GM23338 (cell line): ENCODE results near the gene OR2AG2.

ENCODE experiments used
- EZH2 ChIP-seq: fragments of 200-600 bp; sonication (generic); IDR thresholded peaks from one replicate; pipeline ENCODE4 v1.8.0; 2017; ENCODE audit warnings: antibody characterized with exemption, mild to moderate bottlenecking, low read depth; ENCODE audit not compliant: unreplicated experiment
- EZH2phosphoT487 ChIP-seq: fragments of 200-600 bp; sonication (generic); IDR thresholded peaks from one replicate; pipeline ENCODE4 v1.8.1; 2018; ENCODE audit warnings: antibody characterized with exemption; ENCODE audit not compliant: unreplicated experiment
- JUNB ChIP-seq: IDR thresholded peaks from one replicate; pipeline ENCODE4 v1.6.1; 2016; ENCODE audit warnings: antibody characterized with exemption; ENCODE audit not compliant: unreplicated experiment
- NANOG ChIP-seq: IDR thresholded peaks from 2 replicates; pipeline ENCODE4 v1.6.1; 2016; ENCODE audit warnings: antibody characterized with exemption, borderline replicate concordance
- POLR2AphosphoS5 ChIP-seq: IDR thresholded peaks from 2 replicates; pipeline ENCODE4 v1.6.1; 2016; ENCODE audit warnings: antibody characterized with exemption, low read depth
- STAT1 ChIP-seq: IDR thresholded peaks from one replicate; pipeline ENCODE4 v1.6.1; 2016; ENCODE audit warnings: antibody characterized with exemption; ENCODE audit not compliant: unreplicated experiment
- TF ChIP-seq, protein P1 (sequence below), 2 experiments: fragments of 200-600 bp in 1 of 2; sonication (generic) in 1 of 2; conservative IDR thresholded peaks; 2 replicates each; pipeline versions ENCODE4 v1.5.1 to v1.6.1; 2016 to 2017; ENCODE audit warnings: antibody characterized with exemption in 2 of 2, low read depth in 2 of 2, mild to moderate bottlenecking in 2 of 2, moderate library complexity in 1 of 2
- TF ChIP-seq, protein P2 (sequence below): IDR thresholded peaks from one replicate; pipeline ENCODE4 v1.6.1; 2018; ENCODE audit warnings: antibody characterized with exemption; ENCODE audit not compliant: unreplicated experiment

DNA sequence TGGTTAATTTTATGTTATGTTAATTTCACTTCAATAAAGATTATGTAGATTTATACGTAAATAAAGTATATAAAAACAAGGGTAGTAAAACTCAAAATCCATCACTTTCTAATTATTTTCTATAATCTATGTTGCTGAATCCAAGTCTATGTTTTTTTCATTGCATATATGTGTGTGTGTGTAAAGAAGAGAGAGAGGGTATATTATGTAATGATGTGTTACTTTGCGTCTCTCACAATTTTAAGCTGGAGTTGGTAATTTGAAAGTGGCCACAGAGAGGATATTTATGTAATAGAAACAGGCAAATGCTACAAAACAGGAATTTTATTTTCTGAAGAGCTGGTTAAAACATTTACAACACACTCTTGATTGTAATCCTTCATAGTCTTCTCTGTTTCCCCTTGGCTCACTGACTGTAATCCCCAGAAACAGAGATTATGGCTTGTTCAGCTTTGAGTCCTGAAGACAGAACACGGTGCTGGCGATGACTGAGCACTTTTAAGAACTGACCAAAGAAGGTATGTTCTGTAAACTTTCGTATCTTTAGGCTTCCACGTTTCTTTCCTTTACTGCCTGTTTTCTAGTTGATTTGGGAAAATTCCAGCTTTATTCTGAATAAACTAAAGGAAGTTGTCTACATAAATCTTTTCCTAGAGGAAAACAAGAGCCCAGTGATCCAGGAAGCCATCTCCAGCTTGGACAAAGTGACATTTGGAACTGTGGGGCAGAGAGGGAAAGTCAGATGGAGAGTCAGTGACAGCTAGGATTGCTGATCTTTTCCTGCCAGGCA is 43.6 kb downstream of the OR2AG2 start:
- TF ChIP-seq, protein P1, sequence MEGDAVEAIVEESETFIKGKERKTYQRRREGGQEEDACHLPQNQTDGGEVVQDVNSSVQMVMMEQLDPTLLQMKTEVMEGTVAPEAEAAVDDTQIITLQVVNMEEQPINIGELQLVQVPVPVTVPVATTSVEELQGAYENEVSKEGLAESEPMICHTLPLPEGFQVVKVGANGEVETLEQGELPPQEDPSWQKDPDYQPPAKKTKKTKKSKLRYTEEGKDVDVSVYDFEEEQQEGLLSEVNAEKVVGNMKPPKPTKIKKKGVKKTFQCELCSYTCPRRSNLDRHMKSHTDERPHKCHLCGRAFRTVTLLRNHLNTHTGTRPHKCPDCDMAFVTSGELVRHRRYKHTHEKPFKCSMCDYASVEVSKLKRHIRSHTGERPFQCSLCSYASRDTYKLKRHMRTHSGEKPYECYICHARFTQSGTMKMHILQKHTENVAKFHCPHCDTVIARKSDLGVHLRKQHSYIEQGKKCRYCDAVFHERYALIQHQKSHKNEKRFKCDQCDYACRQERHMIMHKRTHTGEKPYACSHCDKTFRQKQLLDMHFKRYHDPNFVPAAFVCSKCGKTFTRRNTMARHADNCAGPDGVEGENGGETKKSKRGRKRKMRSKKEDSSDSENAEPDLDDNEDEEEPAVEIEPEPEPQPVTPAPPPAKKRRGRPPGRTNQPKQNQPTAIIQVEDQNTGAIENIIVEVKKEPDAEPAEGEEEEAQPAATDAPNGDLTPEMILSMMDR (conservative IDR thresholded peaks at IDR 0.05; ENCODE audit: low read depth in 2 of 2): no peak
- TF ChIP-seq JUNB (no peak), EZH2 (no peak), POLR2AphosphoS5 (no peak), STAT1 (no peak), EZH2phosphoT487 (no peak), NANOG (no peak)
- TF ChIP-seq, protein P2, sequence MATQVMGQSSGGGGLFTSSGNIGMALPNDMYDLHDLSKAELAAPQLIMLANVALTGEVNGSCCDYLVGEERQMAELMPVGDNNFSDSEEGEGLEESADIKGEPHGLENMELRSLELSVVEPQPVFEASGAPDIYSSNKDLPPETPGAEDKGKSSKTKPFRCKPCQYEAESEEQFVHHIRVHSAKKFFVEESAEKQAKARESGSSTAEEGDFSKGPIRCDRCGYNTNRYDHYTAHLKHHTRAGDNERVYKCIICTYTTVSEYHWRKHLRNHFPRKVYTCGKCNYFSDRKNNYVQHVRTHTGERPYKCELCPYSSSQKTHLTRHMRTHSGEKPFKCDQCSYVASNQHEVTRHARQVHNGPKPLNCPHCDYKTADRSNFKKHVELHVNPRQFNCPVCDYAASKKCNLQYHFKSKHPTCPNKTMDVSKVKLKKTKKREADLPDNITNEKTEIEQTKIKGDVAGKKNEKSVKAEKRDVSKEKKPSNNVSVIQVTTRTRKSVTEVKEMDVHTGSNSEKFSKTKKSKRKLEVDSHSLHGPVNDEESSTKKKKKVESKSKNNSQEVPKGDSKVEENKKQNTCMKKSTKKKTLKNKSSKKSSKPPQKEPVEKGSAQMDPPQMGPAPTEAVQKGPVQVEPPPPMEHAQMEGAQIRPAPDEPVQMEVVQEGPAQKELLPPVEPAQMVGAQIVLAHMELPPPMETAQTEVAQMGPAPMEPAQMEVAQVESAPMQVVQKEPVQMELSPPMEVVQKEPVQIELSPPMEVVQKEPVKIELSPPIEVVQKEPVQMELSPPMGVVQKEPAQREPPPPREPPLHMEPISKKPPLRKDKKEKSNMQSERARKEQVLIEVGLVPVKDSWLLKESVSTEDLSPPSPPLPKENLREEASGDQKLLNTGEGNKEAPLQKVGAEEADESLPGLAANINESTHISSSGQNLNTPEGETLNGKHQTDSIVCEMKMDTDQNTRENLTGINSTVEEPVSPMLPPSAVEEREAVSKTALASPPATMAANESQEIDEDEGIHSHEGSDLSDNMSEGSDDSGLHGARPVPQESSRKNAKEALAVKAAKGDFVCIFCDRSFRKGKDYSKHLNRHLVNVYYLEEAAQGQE: no peak
